MCF 10A (cell line): ENCODE results near the gene DENR. TPM values are rescaled to one million over a fixed set of nuclear protein-coding genes. Genes with fewer than 3 reads are reported as not detected.
A peak's percentile ranks its signal among the peaks of the same experiment; 100 is the strongest.

Experiments
- BruUV-seq: library from RNA; stranded (reverse); fragments of 400-500 nt; replicated peaks from 2 replicates; lab custom pipeline; 2021; lab: Mats Ljungman, UMichigan
- CTCF ChIA-PET: fragments of 300-600 bp; sonication (Branson Sonifier 250); formaldehyde crosslinking; extraction: SDS; loops from one replicate; lab custom pipeline; 2021; ENCODE audit warnings: antibody characterized with exemption, inconsistent platforms; lab: Yijun Ruan, JAX
- POLR2A ChIA-PET: fragments of 300-600, 350-650 bp; sonication (Branson Sonifier 250); formaldehyde crosslinking; extraction: SDS; loops from one replicate; lab custom pipeline; 2020; ENCODE audit warnings: antibody characterized with exemption, inconsistent platforms; lab: Yijun Ruan, JAX
- DNase-seq: peaks from one replicate; pipeline ENCODE4 v3.0.0-alpha.2; 2018; ENCODE audit not compliant: unreplicated experiment
- H3K27ac Mint-ChIP-seq: one replicate; pipeline ENCODE4 v1.8.0; 2022; ENCODE audit warnings: mild to moderate bottlenecking, low read depth, mixed read lengths; ENCODE audit not compliant: unreplicated experiment
- H3K27me3 Mint-ChIP-seq: one replicate; pipeline ENCODE4 v1.8.0; 2022; ENCODE audit warnings: mixed read lengths; ENCODE audit not compliant: insufficient read depth, unreplicated experiment
- H3K36me3 Mint-ChIP-seq: one replicate; pipeline ENCODE4 v1.8.0; 2022; ENCODE audit warnings: mild to moderate bottlenecking, moderate library complexity, mixed read lengths; ENCODE audit not compliant: insufficient read depth, unreplicated experiment
- H3K4me1 Mint-ChIP-seq: one replicate; pipeline ENCODE4 v1.8.0; 2022; ENCODE audit warnings: mixed read lengths; ENCODE audit not compliant: insufficient read depth, unreplicated experiment
- H3K4me3 Mint-ChIP-seq: one replicate; pipeline ENCODE4 v1.8.0; 2022; ENCODE audit warnings: mild to moderate bottlenecking, moderate library complexity, mixed read lengths; ENCODE audit not compliant: unreplicated experiment
- H3K9me3 Mint-ChIP-seq: one replicate; pipeline ENCODE4 v1.8.0; 2022; ENCODE audit warnings: mixed read lengths; ENCODE audit not compliant: unreplicated experiment
- CTCF ChIP-seq: fragments of 200-600 bp; IDR thresholded peaks from one replicate; pipeline ENCODE4 v1.8.0; 2022; ENCODE audit warnings: antibody characterized with exemption, mild to moderate bottlenecking; ENCODE audit not compliant: unreplicated experiment
- intact Hi-C: fragments of 100-400 bp; cut with micrococcal nuclease; formaldehyde crosslinking; loops from 2 replicates; pipeline ENCODE4 v1.14.1; 2022
- total RNA-seq: library from RNA; stranded (reverse); gene quantifications from 2 replicates; pipeline ENCODE4 v1.2.3, GENCODE V29; 2022

The DENR gene
- total RNA-seq, 1 experiment from 2014 or later: 104 TPM

- no peak for TF ChIP-seq CTCF
- Mint-ChIP-seq H3K9me3 (no peaks in the 10 kb centered on the region), H3K27ac (peak overlapping the region; percentile 84), H3K4me1 (peaks cover 16% of the 10 kb centered on the region), H3K36me3 (no peaks in the 10 kb centered on the region), H3K4me3 (no peak overlapping the region), H3K27me3 (no peaks in the 10 kb centered on the region)
- no peak for DNase-seq
- intact Hi-C loops: no loop called here
- CTCF ChIA-PET: interaction anchor here (0.6 to 1.9 kb wide), 3 partner anchors 27 to 88 kb away, joined by 4 to 5 read pairs (median 5); no protein-coding TSS in a partner anchor
- POLR2A ChIA-PET: interaction anchor here (0.5 to 1.9 kb wide), 7 partner anchors 10 to 227 kb away, joined by 3 to 4 read pairs (median 3); no protein-coding TSS in a partner anchor
- no TSS peak for BruUV-seq
These were observed 27.1 kb upstream of the DENR start for GRCh38 chr12:122725452-122726079.

GRCh38 chr12:122726080-122726558 lies 26.5 kb upstream of the DENR start:
- H3K9me3 Mint-ChIP-seq: no peaks in the 10 kb centered on the region
- ChIA-PET CTCF (interaction anchor here (0.6 kb wide), 1 partner anchor 55 kb away, joined by 5 read pairs; no protein-coding TSS in a partner anchor), POLR2A (interaction anchor here (0.9 to 1.9 kb wide), 3 partner anchors 21 to 87 kb away, joined by 3 to 4 read pairs (median 3); no protein-coding TSS in a partner anchor)
- H3K27ac Mint-ChIP-seq: peak overlapping the region; percentile 84
- intact Hi-C loops: no loop called here
- H3K27me3 Mint-ChIP-seq: no peaks in the 10 kb centered on the region
- no peak for TF ChIP-seq CTCF
- peaks cover 14% of the 10 kb centered on the region for H3K4me1 Mint-ChIP-seq
- BruUV-seq: no TSS peak
- no peak overlapping the region for H3K4me3 Mint-ChIP-seq
- DNase-seq: peak; percentile 69
- no peaks in the 10 kb centered on the region for H3K36me3 Mint-ChIP-seq

GRCh38 chr12:122729583-122730214 lies 22.9 kb upstream of the DENR start:
- H3K36me3 Mint-ChIP-seq: no peaks in the 10 kb centered on the region
- POLR2A ChIA-PET: interaction anchor here (0.5 kb wide), 1 partner anchor 42 kb away, joined by 4 read pairs; no protein-coding TSS in a partner anchor
- TF ChIP-seq CTCF: no peak
- H3K27ac Mint-ChIP-seq: no peak overlapping the region
- H3K4me1 Mint-ChIP-seq: peaks cover 7% of the 10 kb centered on the region
- CTCF ChIA-PET: interaction anchor here (0.7 kb wide), 1 partner anchor 23 kb away, joined by 3 read pairs; the partner anchor contains the start of gene DENR
- no peaks in the 10 kb centered on the region for H3K9me3 Mint-ChIP-seq
- H3K27me3 Mint-ChIP-seq: no peaks in the 10 kb centered on the region
- intact Hi-C loops: no loop called here
- BruUV-seq: no TSS peak
- DNase-seq: no peak
- H3K4me3 Mint-ChIP-seq: no peak overlapping the region
